ENCODE measurements around the gene STKLD1. TPM values are rescaled to one million over a fixed set of nuclear protein-coding genes. Genes with fewer than 3 reads are reported as not detected.

The STKLD1 gene
- total RNA-seq, 1 experiment from 2014 or later: 3.1 TPM

GRCh38 chr9:133394687-133395271 lies 18.6 kb downstream of the STKLD1 start:
- Histone ChIP-seq H3K9me3 (ENCODE audit: insufficient read depth, low read depth) (no peaks in the 10 kb centered on the region), H3K4me1 (replicated peaks; ENCODE audit: insufficient read depth) (no peaks in the 10 kb centered on the region), H3K9me2 (ENCODE audit: insufficient read depth) (no peaks in the 10 kb centered on the region), H3K27me3 (ENCODE audit: insufficient read depth, low read depth) (peaks cover 48% of the 10 kb centered on the region), H3K36me3 (ENCODE audit: low read depth) (no peaks in the 10 kb centered on the region), H3K79me2 (ENCODE audit: low read depth) (no peaks in the 10 kb centered on the region), H4K20me1 (ENCODE audit: insufficient read depth) (no peaks in the 10 kb centered on the region), H3K4me3 (no peak overlapping the region), H3K27ac (no peak overlapping the region), H2AFZ (no peak overlapping the region), H3K4me2 (no peak overlapping the region), H3F3A (ENCODE audit: insufficient read depth, low read depth) (no peaks in the 10 kb centered on the region)
- DNase-seq: no peak
- ChIA-PET POLR2A (ENCODE audit: unreplicated experiment) (interaction anchor here (0.5 to 0.7 kb wide), 2 partner anchors 21 to 47 kb away, joined by 3 to 5 read pairs; no protein-coding TSS in a partner anchor), CTCF (no interaction called here)
- intact Hi-C loops (cut with micrococcal nuclease; ENCODE audit: unreplicated experiment): no loop called here
- no TSS peak for BruUV-seq (replicated peaks)
- TF ChIP-seq EZH2 (IDR thresholded peaks at IDR 0.05; ENCODE audit: low read depth): no peak

GRCh38 chr9:133396952-133397351 lies 20.8 kb downstream of the STKLD1 start:
- Histone ChIP-seq H3K27ac (no peak overlapping the region), H3K4me3 (no peak overlapping the region), H3F3A (ENCODE audit: insufficient read depth, low read depth) (no peaks in the 10 kb centered on the region), H2AFZ (no peak overlapping the region), H4K20me1 (ENCODE audit: insufficient read depth) (no peaks in the 10 kb centered on the region), H3K4me1 (replicated peaks; ENCODE audit: insufficient read depth) (no peaks in the 10 kb centered on the region), H3K4me2 (no peak overlapping the region), H3K79me2 (ENCODE audit: low read depth) (no peaks in the 10 kb centered on the region), H3K9me2 (ENCODE audit: insufficient read depth) (no peaks in the 10 kb centered on the region), H3K9me3 (ENCODE audit: insufficient read depth, low read depth) (no peaks in the 10 kb centered on the region), H3K36me3 (ENCODE audit: low read depth) (no peaks in the 10 kb centered on the region), H3K27me3 (ENCODE audit: insufficient read depth, low read depth) (peaks cover 41% of the 10 kb centered on the region)
- TF ChIP-seq EZH2 (IDR thresholded peaks at IDR 0.05; ENCODE audit: low read depth): no peak
- peak; percentile 30; the same call in 1 of the 2 replicates for TF ChIP-seq CTCF (conservative IDR thresholded peaks at IDR 0.05)
- intact Hi-C loops (cut with micrococcal nuclease; ENCODE audit: unreplicated experiment): no loop called here
- DNase-seq: no peak
- ChIA-PET POLR2A (ENCODE audit: unreplicated experiment) (interaction anchor here (0.5 kb wide), 1 partner anchor 53 kb away, joined by 6 read pairs; no protein-coding TSS in a partner anchor), CTCF (no interaction called here)
- BruUV-seq (replicated peaks): no TSS peak

- no peaks in the 10 kb centered on the region for H4K20me1 ChIP-seq (ENCODE audit: insufficient read depth)
- H2AFZ ChIP-seq: no peak overlapping the region
- no TSS peak for BruUV-seq (replicated peaks)
- H3F3A ChIP-seq (ENCODE audit: insufficient read depth, low read depth): no peaks in the 10 kb centered on the region
- CTCF ChIA-PET: no interaction called here
- no peak for DNase-seq
- no peak overlapping the region for H3K4me2 ChIP-seq
- TF ChIP-seq CTCF (conservative IDR thresholded peaks at IDR 0.05) (no peak), EZH2 (IDR thresholded peaks at IDR 0.05; ENCODE audit: low read depth) (no peak)
- no peak overlapping the region for H3K4me3 ChIP-seq
- no peaks in the 10 kb centered on the region for H3K36me3 ChIP-seq (ENCODE audit: low read depth)
- H3K4me1 ChIP-seq (replicated peaks; ENCODE audit: insufficient read depth): no peaks in the 10 kb centered on the region
- no peaks in the 10 kb centered on the region for H3K9me2 ChIP-seq (ENCODE audit: insufficient read depth)
- H3K27ac ChIP-seq: no peak overlapping the region
- POLR2A ChIA-PET (ENCODE audit: unreplicated experiment): interaction anchor here (0.5 kb wide), 1 partner anchor 52 kb away, joined by 6 read pairs; no protein-coding TSS in a partner anchor
- H3K27me3 ChIP-seq (ENCODE audit: insufficient read depth, low read depth): peaks cover 41% of the 10 kb centered on the region
- H3K9me3 ChIP-seq (ENCODE audit: insufficient read depth, low read depth): no peaks in the 10 kb centered on the region
- intact Hi-C loops (cut with micrococcal nuclease; ENCODE audit: unreplicated experiment): no loop called here
- no peaks in the 10 kb centered on the region for H3K79me2 ChIP-seq (ENCODE audit: low read depth)
These were observed 21.2 kb downstream of the STKLD1 start for GRCh38 chr9:133397370-133397769.

GRCh38 chr9:133397895-133398294 lies 21.7 kb downstream of the STKLD1 start:
- Histone ChIP-seq H3K9me2 (ENCODE audit: insufficient read depth) (no peaks in the 10 kb centered on the region), H3K4me1 (replicated peaks; ENCODE audit: insufficient read depth) (no peaks in the 10 kb centered on the region), H2AFZ (no peak overlapping the region), H3K36me3 (ENCODE audit: low read depth) (no peaks in the 10 kb centered on the region), H3K79me2 (ENCODE audit: low read depth) (no peaks in the 10 kb centered on the region), H3K4me3 (no peak overlapping the region), H4K20me1 (ENCODE audit: insufficient read depth) (0 out of 2 replicates have a peak, but pooled peaks cover under 1% of the 10 kb centered on the region), H3K9me3 (ENCODE audit: insufficient read depth, low read depth) (no peaks in the 10 kb centered on the region), H3K27ac (no peak overlapping the region), H3F3A (ENCODE audit: insufficient read depth, low read depth) (no peaks in the 10 kb centered on the region), H3K4me2 (no peak overlapping the region), H3K27me3 (ENCODE audit: insufficient read depth, low read depth) (peaks cover 41% of the 10 kb centered on the region)
- TF ChIP-seq EZH2 (IDR thresholded peaks at IDR 0.05; ENCODE audit: low read depth) (no peak), CTCF (conservative IDR thresholded peaks at IDR 0.05) (no peak)
- intact Hi-C loops (cut with micrococcal nuclease; ENCODE audit: unreplicated experiment): no loop called here
- no peak for DNase-seq
- BruUV-seq (replicated peaks): no TSS peak
- ChIA-PET POLR2A (ENCODE audit: unreplicated experiment) (no interaction called here), CTCF (no interaction called here)

All from PC-9 (cell line).